HL-60/S4 treated with retinoic acid at 250 ng/mL for 4 days and 3 days (cell line): ENCODE measurements around the gene IMMP1L.

Source experiments
- in situ Hi-C: fragments of 300-500 bp; cut with MboI; formaldehyde crosslinking; loops from 2 replicates; pipeline ENCODE4 v1.7.0; 2022; ENCODE audit warnings: low sequenced_read_pairs

Gene IMMP1L

GRCh38 chr11:31404614-31405013 lies 104.8 kb downstream of the IMMP1L start:
- in situ Hi-C loops: no loop called here

GRCh38 chr11:31397239-31397834 lies 112.1 kb downstream of the IMMP1L start:
- in situ Hi-C loops: loop anchor here (25.0 kb wide), 1 partner anchor 765 kb away; no protein-coding TSS in a partner anchor

GRCh38 chr11:31387379-31387778 lies 122.0 kb downstream of the IMMP1L start:
- in situ Hi-C loops: loop anchor here (25.0 kb wide), 1 partner anchor 775 kb away; no protein-coding TSS in a partner anchor

- in situ Hi-C loops: loop anchor here (25.0 kb wide), 1 partner anchor 779 kb away; no protein-coding TSS in a partner anchor
Measured at GRCh38 chr11:31383116-31383515, 126.3 kb downstream of the IMMP1L start.
